Measurements from ENCODE around the gene SLC16A2.

DNA sequence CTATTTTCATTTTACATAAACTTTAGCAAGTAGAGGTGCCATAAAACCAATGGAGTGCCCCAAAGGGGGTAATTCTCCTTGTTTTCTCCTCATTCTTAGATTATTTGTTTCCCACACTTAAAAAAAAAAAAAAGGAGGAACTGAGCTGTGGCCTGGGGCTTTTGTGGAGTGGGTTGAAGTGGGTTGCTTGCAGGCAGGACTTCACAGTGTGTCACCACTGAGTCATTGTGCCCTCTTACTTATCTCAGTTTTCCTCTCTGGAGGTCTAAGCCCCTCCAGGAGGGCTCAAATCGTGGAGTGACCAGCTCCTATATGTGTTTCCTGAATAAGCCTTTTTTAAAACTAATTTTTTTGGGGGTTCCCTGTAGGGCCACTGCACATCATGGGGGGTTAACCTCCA lies 69.0 kb downstream of the SLC16A2 start:
- TF ChIP-seq, protein P1, sequence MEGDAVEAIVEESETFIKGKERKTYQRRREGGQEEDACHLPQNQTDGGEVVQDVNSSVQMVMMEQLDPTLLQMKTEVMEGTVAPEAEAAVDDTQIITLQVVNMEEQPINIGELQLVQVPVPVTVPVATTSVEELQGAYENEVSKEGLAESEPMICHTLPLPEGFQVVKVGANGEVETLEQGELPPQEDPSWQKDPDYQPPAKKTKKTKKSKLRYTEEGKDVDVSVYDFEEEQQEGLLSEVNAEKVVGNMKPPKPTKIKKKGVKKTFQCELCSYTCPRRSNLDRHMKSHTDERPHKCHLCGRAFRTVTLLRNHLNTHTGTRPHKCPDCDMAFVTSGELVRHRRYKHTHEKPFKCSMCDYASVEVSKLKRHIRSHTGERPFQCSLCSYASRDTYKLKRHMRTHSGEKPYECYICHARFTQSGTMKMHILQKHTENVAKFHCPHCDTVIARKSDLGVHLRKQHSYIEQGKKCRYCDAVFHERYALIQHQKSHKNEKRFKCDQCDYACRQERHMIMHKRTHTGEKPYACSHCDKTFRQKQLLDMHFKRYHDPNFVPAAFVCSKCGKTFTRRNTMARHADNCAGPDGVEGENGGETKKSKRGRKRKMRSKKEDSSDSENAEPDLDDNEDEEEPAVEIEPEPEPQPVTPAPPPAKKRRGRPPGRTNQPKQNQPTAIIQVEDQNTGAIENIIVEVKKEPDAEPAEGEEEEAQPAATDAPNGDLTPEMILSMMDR (IDR thresholded peaks at IDR 0.05 in 2 of 3, conservative IDR thresholded peaks at IDR 0.05 in 1 of 3; ENCODE audit: borderline replicate concordance in 1 of 3, insufficient read depth in 1 of 3, low read depth in 2 of 3, low read length in 2 of 3): no peak
- TF ChIP-seq CEBPB (IDR thresholded peaks at IDR 0.05; ENCODE audit: low read depth): no peak
- TF ChIP-seq, protein P2, sequence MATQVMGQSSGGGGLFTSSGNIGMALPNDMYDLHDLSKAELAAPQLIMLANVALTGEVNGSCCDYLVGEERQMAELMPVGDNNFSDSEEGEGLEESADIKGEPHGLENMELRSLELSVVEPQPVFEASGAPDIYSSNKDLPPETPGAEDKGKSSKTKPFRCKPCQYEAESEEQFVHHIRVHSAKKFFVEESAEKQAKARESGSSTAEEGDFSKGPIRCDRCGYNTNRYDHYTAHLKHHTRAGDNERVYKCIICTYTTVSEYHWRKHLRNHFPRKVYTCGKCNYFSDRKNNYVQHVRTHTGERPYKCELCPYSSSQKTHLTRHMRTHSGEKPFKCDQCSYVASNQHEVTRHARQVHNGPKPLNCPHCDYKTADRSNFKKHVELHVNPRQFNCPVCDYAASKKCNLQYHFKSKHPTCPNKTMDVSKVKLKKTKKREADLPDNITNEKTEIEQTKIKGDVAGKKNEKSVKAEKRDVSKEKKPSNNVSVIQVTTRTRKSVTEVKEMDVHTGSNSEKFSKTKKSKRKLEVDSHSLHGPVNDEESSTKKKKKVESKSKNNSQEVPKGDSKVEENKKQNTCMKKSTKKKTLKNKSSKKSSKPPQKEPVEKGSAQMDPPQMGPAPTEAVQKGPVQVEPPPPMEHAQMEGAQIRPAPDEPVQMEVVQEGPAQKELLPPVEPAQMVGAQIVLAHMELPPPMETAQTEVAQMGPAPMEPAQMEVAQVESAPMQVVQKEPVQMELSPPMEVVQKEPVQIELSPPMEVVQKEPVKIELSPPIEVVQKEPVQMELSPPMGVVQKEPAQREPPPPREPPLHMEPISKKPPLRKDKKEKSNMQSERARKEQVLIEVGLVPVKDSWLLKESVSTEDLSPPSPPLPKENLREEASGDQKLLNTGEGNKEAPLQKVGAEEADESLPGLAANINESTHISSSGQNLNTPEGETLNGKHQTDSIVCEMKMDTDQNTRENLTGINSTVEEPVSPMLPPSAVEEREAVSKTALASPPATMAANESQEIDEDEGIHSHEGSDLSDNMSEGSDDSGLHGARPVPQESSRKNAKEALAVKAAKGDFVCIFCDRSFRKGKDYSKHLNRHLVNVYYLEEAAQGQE (IDR thresholded peaks at IDR 0.05; ENCODE audit: low read depth): no peak

Measured in HCT116 (cell line).